GM12865 (cell line): Measurements from ENCODE around the gene DENND1A.
A peak's percentile ranks its signal among the peaks of the same experiment; 100 is the strongest.

Experiments used
- DNase-seq: peaks from one replicate; pipeline ENCODE4 v3.0.0; 2010; ENCODE audit warnings: low read depth
- H3K4me3 ChIP-seq: 2 replicates; pipeline ENCODE4 v1.5.1; 2011; ENCODE audit warnings: mild to moderate bottlenecking, low read depth, low read length, control low read depth
- TF ChIP-seq, protein P1 (sequence below): IDR thresholded peaks from 2 replicates; pipeline ENCODE4 v1.5.1; 2011; ENCODE audit warnings: low read length, control low read depth, low read depth, inconsistent platforms; ENCODE audit not compliant: insufficient read depth; ENCODE audit errors: missing control alignments

DENND1A gene

DNA sequence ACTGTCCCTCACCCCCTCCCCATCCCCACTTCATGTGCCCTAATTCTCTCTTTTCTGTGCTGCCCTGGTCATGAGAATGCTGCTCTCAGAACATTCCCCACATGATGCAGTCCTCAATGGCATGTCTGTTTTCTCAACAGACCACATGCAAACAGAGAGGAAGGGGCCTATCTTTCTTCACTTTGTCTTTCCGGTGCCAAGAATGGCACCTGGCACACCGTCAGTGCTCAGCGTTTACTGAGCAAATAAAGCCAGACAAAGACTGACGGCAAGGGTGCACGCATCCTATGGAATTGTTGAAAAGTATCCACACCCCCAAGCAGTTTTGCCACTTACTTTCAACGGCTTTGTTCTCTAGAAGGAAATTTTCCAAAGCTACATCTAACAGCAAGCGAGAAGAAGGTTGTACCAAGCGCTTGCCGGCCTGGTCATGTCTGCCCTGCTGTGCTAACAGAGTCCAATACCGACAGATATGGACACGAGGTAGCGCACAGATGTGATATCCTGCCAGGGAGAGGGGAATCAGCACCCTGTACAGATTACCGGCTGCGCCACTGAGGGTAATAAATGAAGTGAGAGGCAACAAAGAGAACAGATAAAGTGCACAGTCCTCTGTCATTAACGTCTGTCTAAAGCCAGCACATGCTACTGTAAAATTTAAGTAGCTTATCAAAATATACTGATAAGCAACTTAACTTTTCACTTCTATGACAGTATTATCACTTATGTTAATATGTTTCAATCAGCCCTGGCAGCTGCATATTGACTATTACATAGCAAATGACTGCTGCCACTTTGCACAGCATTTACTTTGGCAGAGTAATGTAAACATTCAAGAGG lies 251.7 kb downstream of the DENND1A start:
- H3K4me3 ChIP-seq = peak overlapping the region; percentile 14; the same call in 1 of the 2 replicates
- no peak for DNase-seq
- TF ChIP-seq, protein P1, sequence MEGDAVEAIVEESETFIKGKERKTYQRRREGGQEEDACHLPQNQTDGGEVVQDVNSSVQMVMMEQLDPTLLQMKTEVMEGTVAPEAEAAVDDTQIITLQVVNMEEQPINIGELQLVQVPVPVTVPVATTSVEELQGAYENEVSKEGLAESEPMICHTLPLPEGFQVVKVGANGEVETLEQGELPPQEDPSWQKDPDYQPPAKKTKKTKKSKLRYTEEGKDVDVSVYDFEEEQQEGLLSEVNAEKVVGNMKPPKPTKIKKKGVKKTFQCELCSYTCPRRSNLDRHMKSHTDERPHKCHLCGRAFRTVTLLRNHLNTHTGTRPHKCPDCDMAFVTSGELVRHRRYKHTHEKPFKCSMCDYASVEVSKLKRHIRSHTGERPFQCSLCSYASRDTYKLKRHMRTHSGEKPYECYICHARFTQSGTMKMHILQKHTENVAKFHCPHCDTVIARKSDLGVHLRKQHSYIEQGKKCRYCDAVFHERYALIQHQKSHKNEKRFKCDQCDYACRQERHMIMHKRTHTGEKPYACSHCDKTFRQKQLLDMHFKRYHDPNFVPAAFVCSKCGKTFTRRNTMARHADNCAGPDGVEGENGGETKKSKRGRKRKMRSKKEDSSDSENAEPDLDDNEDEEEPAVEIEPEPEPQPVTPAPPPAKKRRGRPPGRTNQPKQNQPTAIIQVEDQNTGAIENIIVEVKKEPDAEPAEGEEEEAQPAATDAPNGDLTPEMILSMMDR = no peak

DNA sequence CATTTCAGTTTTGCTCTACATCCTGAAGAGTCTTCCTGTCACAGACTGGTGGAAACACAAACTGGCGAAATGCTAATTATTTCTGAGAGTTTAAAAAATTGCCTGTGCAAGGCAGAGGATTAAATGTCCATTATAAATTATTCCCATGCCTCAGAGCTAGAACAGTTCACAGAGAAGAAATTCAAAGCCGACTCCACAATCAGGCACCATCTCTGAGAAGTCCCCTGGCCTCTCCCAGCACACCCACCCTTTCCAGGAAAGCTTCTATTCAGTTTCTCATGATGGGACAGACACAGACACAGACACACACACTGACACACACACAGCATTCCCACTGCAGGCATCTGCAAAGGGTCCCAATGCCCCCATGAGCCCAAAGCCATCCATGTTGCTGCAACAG lies 253.1 kb downstream of the DENND1A start:
- no peak overlapping the region for H3K4me3 ChIP-seq
- no peak for DNase-seq
- TF ChIP-seq, protein P1 = no peak

DNA sequence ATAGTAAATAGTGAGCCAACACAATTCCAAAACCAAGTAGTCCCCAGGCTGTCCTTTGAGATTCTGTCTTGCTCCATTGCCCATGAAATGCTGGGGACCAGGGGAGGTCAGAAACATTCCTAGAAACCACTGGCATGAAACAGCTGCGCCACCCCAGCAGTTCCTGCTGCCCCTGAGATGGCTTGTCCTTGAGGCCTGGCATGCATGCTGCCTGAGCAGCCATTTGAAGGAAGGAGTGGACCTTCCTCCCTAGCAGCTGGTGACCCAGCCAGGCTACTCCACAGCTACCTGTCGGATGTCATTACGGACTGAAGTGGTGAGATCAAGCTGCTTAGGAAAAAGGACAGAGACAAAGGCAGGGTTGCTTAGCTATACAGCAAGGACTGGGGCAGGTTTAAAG lies 260.6 kb downstream of the DENND1A start:
- H3K4me3 ChIP-seq = no peak overlapping the region
- TF ChIP-seq, protein P1 = no peak
- no peak for DNase-seq

DNA sequence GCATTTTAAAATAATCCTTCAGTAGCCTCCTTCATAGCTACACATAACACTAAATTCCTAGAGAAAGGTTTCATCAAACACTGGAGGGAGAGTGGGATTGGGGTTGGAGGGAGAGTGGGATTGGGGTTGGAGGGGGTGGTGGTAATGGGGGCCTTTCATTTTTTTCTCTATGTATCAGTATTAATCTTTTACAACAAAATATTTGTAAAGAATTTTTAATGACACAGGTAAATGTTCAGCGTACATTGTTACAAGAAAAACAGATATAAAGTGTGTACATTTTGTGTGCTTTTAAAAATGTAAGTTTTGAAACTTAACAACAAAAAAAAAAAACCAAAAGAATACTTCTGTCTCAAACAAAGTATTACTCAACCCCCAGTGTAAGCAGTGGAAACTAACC lies 266.4 kb downstream of the DENND1A start:
- TF ChIP-seq, protein P1 = no peak
- no peak for DNase-seq
- no peak overlapping the region for H3K4me3 ChIP-seq

DNA sequence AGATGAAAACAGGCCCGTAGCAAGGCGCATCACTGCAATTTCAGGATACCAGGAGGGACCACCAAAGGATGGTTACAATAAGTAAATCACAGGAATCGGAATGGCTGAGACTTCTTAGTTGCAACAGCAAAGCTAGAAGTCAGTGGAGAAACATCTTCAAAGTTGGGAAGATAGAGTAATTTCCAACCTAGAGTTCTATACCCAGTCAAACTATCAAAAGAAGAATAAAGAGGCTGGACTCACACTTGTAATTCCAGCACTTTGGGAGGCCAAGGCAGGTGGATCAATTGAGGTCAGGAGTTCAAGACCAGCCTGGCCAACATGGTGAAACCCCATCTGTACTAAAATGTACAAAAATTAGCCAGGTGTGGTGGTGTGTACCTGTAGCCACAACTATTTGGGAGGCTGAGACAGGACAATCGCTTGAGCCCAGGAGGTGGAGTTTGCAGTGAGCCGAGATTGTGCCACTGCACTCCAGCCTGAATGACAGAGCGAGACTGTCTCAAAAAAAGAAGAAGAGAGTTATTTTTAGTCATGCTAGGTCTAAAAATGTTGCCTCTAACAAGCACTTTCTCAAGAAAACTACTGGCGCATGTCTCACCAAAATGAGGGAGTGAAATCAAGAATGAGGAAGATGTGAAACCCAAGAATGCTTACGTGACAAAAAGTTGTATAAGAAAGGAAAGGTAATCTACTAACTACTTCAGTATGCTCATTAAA lies 267.7 kb downstream of the DENND1A start:
- TF ChIP-seq, protein P1 = no peak
- no peak overlapping the region for H3K4me3 ChIP-seq
- no peak for DNase-seq

DNA sequence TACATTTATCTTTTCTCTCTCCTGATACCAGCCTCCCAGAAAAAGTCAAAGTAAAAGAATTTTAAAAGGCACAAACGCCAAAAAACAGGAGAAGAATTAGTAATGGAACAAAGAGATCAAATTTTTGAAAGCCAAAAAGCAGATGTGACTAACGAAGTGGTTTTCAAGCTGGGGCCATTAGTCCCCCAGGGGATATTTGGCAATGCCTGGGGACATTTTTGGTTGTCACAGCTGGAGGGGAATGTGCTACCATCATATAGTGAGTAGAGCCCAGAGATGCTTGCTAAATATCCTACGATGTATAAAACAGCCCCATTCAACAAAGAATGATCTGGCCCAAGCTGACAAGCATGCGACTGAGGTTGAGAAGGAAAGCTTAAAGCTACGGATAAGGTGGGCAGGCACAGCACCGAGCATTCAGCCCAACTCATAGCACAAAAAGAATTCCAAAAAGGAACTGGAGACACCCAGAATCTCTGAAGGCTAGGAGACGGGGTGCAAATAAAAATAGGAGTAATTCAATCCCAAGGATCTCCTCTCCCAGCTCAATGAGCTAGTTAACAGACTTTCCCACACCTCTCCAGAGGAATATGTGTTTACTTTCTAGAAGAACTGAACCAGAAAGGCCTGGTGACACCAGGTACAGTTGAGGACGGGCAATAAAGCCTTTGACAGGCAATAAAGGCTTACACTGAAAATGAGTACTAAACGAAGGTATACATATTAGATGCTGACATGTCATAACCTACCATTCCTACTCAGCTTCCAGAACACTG lies 269.0 kb downstream of the DENND1A start:
- TF ChIP-seq, protein P1 = no peak
- no peak overlapping the region for H3K4me3 ChIP-seq
- DNase-seq = peak; percentile 34
